Lower leg skin (tissue), 4 donors: Measurements from ENCODE around the gene DMGDH. TPM values are rescaled to one million over a fixed set of nuclear protein-coding genes. Genes with fewer than 3 reads are reported as not detected.

Source experiments
- DNase-seq, 2 donors: peaks; one replicate each; pipeline ENCODE4 v3.0.0-alpha.2; 2019; ENCODE audit warnings: low spot score in 2 of 2
- H3K4me3 ChIP-seq: fragments of 200-600 bp; sonication (generic); 2 replicates; pipeline ENCODE4 v1.5.1; 2017; ENCODE audit warnings: mild to moderate bottlenecking, low read depth; ENCODE audit not compliant: poor library complexity, severe bottlenecking
- CTCF ChIP-seq, 3 donors: fragments of 450-650 bp; IDR thresholded peaks; one replicate each; pipeline ENCODE4 v1.5.1; 2016; ENCODE audit warnings: antibody characterized with exemption in 3 of 3, mild to moderate bottlenecking in 3 of 3, moderate library complexity in 2 of 3
- POLR2A ChIP-seq, 2 donors: fragments of 450-650 bp; IDR thresholded peaks; one replicate each; pipeline ENCODE4 v1.6.1; 2016 to 2017; ENCODE audit warnings: antibody characterized with exemption in 2 of 2, mild to moderate bottlenecking in 1 of 2, moderate library complexity in 1 of 2
- WGBS, 2 donors: methylation state at CpG; one replicate each; pipeline ENCODE4 v1.1.5; 2018; 5-methylcytosine and 5-hydroxymethylcytosine counted together
- intact Hi-C: fragments of 100-400 bp; cut with DNase I; formaldehyde crosslinking; loops from one replicate; pipeline ENCODE4 v1.15.0; 2023; ENCODE audit warnings: low total_unique reads
- total RNA-seq, 4 donors: library from RNA; depleted of rRNA; stranded (reverse); fragments of >200 nt; gene quantifications; one replicate each; pipeline ENCODE4 v1.1.0, GENCODE V29; 2016

DMGDH gene
- total RNA-seq, 4 donors from 2014 or later = 0.42 to 1.0 (median 0.91) TPM; not detected in 1

GRCh38 chr5:79011869-79012268 lies 57.6 kb downstream of the DMGDH start:
- intact Hi-C loops = no loop called here
- TF ChIP-seq CTCF (IDR thresholded peaks at IDR 0.05) (no peak), POLR2A (IDR thresholded peaks at IDR 0.05) (no peak)
- DNase-seq = no peak
- no peak overlapping the region for H3K4me3 ChIP-seq

- 94 to 95% methylated on average over 1 of the region's 1 CpG for WGBS, 2 donors
- H3K4me3 ChIP-seq = no peak overlapping the region
- no peak for TF ChIP-seq CTCF (IDR thresholded peaks at IDR 0.05)
- no peak for TF ChIP-seq POLR2A (IDR thresholded peaks at IDR 0.05)
- no peak for DNase-seq
- intact Hi-C loops = no loop called here
These were observed 58.1 kb downstream of the DMGDH start for GRCh38 chr5:79011219-79011836.

- WGBS, 2 donors = 71 to 89% methylated on average over 3 of the region's 3 CpGs
- no peak overlapping the region for H3K4me3 ChIP-seq
- TF ChIP-seq POLR2A (IDR thresholded peaks at IDR 0.05) (no peak), CTCF (IDR thresholded peaks at IDR 0.05) (no peak)
- DNase-seq = no peak
- intact Hi-C loops = no loop called here
These were observed 61.1 kb downstream of the DMGDH start for GRCh38 chr5:79008362-79008761.

GRCh38 chr5:79007872-79008271 lies 61.6 kb downstream of the DMGDH start:
- H3K4me3 ChIP-seq = no peak overlapping the region
- intact Hi-C loops = no loop called here
- WGBS, 2 donors = 80 to 99% methylated on average over 3 of the region's 3 CpGs
- TF ChIP-seq CTCF (IDR thresholded peaks at IDR 0.05) = no peak
- no peak for TF ChIP-seq POLR2A (IDR thresholded peaks at IDR 0.05)
- no peak for DNase-seq

GRCh38 chr5:79005936-79006631 lies 63.4 kb downstream of the DMGDH start:
- no peak for DNase-seq
- no peak overlapping the region for H3K4me3 ChIP-seq
- TF ChIP-seq POLR2A (IDR thresholded peaks at IDR 0.05) = no peak
- no peak for TF ChIP-seq CTCF (IDR thresholded peaks at IDR 0.05)
- intact Hi-C loops = no loop called here
- WGBS, 2 donors = 77 to 81% methylated on average over 6 of the region's 6 CpGs
